Skeletal muscle cell (primary cell): ENCODE results near the gene SLC7A7.
"Not testable (repeated sequence)": the region's sequence is repeated elsewhere in the genome, so short reads cannot be mapped to it uniquely, and the experiment has no call there.

Experiments used
- DNase-seq: peaks from one replicate; pipeline ENCODE4 v3.0.0-alpha.2; 2010; ENCODE audit warnings: low read depth
- H3K4me3 ChIP-seq: 2 replicates; pipeline ENCODE4 v1.5.1; 2011; ENCODE audit warnings: low read depth, mild to moderate bottlenecking, control low read depth, low read length, moderate library complexity

Gene SLC7A7

GRCh38 chr14:22797017-22797917 is 18.0 kb downstream of the SLC7A7 start:
- no peak overlapping the region for H3K4me3 ChIP-seq
- DNase-seq = no peak

- H3K4me3 ChIP-seq = no peak overlapping the region
- no peak for DNase-seq
These were observed 19.0 kb downstream of the SLC7A7 start for GRCh38 chr14:22796087-22796707.

GRCh38 chr14:22794551-22794951 is 20.7 kb downstream of the SLC7A7 start:
- no peak overlapping the region for H3K4me3 ChIP-seq
- DNase-seq = no peak

GRCh38 chr14:22793976-22794375 is 21.3 kb downstream of the SLC7A7 start:
- no peak overlapping the region for H3K4me3 ChIP-seq
- DNase-seq = no peak

- not testable (repeated sequence) for DNase-seq, H3K4me3 ChIP-seq
These were observed 21.7 kb downstream of the SLC7A7 start for GRCh38 chr14:22793550-22793949.

- no peak for DNase-seq
- no peak overlapping the region for H3K4me3 ChIP-seq
These were observed 23.1 kb downstream of the SLC7A7 start for GRCh38 chr14:22792158-22792557.

DNA sequence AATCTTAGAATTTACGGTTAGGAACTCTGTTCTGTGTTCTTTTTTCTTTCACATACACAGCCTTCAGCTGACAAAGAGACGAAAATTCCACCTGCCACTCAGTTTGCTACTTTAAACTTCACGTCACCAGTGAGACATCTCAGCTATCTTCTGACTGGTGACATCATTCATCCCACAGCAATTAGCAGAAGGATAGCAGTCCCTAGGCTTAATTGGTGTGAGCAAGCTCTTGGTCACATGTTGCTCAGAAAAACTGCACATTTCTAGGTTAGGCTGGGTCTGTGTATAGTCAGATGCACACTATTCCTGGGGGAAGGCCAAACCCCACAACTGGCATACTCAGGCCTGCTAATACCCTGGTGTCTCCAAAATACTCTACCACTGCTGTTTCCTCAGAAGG is 23.9 kb downstream of the SLC7A7 start:
- DNase-seq = no peak
- H3K4me3 ChIP-seq = no peak overlapping the region

DNA sequence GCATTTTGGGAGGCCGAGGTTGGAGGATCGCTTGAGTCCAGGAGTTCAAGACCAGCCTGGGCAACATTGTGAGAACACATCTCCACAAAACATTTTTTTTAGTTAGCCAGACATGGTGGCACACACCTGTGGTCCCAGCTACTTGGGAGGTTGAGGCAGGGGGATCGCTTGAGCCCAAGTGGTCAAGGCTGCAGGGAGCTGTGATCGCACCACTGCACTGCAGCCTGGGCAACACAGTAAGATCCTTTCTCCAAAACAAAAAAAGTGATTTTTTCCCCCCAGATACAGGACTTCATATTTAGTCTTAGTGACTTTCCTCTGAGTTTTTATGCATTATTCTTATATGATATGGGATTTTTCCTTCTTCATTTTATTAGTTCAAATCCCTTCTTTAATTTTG is 28.6 kb downstream of the SLC7A7 start:
- H3K4me3 ChIP-seq = no peak overlapping the region
- DNase-seq = no peak

DNA sequence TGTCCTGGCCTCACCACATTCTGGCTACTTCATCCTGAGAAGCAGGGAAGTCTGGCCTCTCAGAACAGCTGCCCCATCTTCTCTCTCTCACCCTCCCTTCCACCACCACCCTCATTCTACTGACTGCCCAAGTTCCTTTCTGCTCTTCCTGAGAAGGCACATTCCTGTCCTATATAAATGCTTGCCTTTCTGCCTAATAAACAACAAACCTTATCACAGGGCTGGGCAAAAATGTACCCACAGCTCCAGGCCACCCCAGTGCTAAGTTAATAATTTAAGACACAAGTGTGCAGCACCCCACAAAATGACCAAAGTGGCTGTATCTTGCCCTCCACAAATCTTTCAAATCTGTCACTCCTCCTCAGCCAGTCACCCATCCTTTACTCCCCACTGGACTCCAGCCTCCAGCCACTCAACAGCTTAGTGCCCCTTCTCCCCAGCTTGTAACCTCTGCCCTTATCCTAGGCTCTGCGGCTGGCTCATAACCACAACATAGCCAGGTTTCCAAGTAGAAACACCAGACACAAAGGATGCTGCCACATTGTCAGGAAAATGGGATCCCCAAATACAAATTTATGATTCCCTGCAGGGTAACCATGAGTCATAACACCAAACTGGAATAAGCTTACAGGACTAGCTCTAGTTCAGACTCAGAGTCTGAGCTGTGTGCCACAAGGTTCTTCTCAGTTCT is 33.8 kb downstream of the SLC7A7 start:
- H3K4me3 ChIP-seq = no peak overlapping the region
- DNase-seq = no peak

GRCh38 chr14:22780941-22781300 is 34.3 kb downstream of the SLC7A7 start:
- H3K4me3 ChIP-seq = no peak overlapping the region
- DNase-seq = no peak

DNA sequence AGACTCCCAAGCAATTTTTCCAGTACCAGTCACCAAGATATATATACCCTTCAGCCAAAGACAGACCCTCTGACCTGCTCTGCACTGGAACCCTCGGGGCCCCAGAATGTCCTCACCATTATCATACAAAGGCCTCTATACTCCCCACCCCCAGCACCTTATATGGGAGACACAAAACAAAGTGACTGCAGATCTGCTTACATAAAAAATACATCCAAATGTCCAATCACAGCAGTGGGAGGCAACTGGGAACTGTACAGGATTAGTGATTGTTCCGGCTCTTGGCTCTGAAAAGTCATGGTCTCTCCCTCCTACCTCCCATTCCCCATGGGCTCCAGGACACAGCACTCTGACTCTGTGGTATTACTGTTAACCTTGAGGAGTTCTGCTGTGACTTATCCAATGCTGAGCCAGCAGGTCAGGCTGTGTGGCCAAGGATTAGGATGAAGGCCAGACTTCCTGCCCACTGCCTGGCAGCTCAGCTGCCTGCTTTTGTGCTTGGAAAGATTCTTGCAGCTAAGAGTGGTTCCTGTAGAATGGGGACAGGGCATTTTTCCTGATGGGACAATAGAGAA is 35.0 kb downstream of the SLC7A7 start:
- no peak for DNase-seq
- no peak overlapping the region for H3K4me3 ChIP-seq

GRCh38 chr14:22778084-22778483 is 37.2 kb downstream of the SLC7A7 start:
- DNase-seq = no peak
- H3K4me3 ChIP-seq = no peak overlapping the region

- DNase-seq, H3K4me3 ChIP-seq: not testable (repeated sequence)
These were observed 38.4 kb downstream of the SLC7A7 start for GRCh38 chr14:22776849-22777248.

- no peak for DNase-seq
- no peak overlapping the region for H3K4me3 ChIP-seq
These were observed 39.0 kb downstream of the SLC7A7 start for GRCh38 chr14:22776215-22776614.

DNA sequence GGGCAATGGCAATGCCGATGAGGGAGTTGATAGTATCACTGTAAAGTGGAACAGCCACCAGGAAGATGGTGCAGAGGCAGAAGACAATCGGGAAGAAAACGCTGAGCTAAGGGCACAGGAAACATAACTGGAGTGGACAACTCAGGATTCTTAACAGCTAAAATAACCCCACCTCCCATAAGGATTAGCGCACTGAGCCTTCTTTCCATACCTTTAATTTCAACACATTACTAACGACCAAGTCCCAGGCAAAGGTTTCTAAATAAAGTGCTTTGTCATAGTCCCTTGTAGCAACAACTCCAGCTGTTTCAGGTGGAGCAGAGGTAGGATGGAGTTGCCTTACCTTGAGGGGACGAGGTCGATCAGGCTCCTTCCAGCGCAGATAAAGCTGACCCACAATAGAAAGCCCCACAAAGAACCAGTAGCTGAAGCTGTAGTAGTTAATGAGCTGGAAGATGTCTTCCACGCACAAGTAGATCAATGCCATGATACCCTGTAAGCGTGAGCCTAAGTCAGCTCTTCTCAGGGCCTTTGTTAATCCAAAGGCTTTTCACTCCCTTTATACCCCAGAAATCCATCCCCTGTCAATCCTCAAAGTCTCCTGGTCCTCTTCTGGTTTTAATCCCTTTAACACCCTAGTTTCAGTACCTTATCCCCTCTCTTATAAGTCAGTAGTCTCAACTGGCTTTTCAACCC is 41.1 kb downstream of the SLC7A7 start:
- no peak overlapping the region for H3K4me3 ChIP-seq
- DNase-seq = no peak

- DNase-seq = no peak
These were observed 41.8 kb downstream of the SLC7A7 start for GRCh38 chr14:22773162-22774010.

GRCh38 chr14:22772725-22773124 is 42.5 kb downstream of the SLC7A7 start:
- DNase-seq = no peak

More at GRCh38 chr14:22773162-22774010, 41.8 kb downstream of the SLC7A7 start:
- H3K4me3 ChIP-seq = no peak overlapping the region

DNA sequence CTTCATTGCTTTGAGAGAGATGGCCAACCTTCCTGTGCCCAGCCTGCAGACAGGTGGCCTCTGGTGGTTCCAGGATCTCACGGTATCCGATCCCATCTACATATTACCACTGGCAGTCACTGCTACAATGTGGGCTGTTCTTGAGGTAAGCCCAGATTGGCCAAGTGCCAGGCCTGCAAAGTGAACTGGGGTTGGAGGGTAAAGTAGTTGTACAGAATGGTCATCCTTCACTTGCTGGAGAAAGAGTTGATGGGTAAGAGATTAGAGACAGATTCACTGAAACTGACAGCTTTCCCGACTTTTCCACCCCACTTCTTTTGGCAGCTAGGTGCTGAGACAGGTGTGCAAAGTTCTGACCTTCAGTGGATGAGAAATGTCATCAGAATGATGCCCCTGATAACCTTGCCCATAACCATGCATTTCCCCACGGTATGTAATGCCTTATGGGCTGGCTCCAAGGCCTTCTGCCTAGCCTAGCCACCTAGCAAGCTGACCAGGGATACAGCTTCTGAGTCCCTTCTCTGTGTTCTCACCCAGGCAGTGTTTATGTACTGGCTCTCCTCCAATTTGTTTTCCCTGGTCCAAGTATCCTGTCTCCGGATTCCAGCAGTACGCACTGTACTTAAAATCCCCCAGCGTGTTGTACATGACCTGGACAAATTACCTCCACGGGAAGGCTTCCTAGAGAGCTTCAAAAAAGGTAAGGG is 44.6 kb downstream of the SLC7A7 start:
- no peak overlapping the region for H3K4me3 ChIP-seq
- no peak for DNase-seq

More at GRCh38 chr14:22772725-22773124, 42.5 kb downstream of the SLC7A7 start:
- no peak overlapping the region for H3K4me3 ChIP-seq
